Keratinocyte (primary cell): Measurements from ENCODE around the gene BCAS3. TPM values are rescaled to one million over a fixed set of nuclear protein-coding genes. Genes with fewer than 3 reads are reported as not detected.

Experiments
- DNase-seq: peaks from one replicate; pipeline ENCODE4 v3.0.0-alpha.2; 2011; ENCODE audit warnings: low read depth, missing footprints, low spot score
- FAIRE-seq: peaks from 2 replicates; lab custom pipeline; 2011; peaks lifted over from hg19 to GRCh38; lab: Jason Lieb, UNC
- H2AFZ ChIP-seq: 2 replicates; pipeline ENCODE4 v1.6.0; 2012; ENCODE audit warnings: low read length, control low read depth, inconsistent platforms; ENCODE audit not compliant: control insufficient read depth
- H3K27ac ChIP-seq: 2 replicates; pipeline ENCODE4 v1.5.1; 2011; ENCODE audit warnings: low read length; ENCODE audit not compliant: control insufficient read depth, insufficient read depth
- H3K27me3 ChIP-seq: 3 replicates; pipeline ENCODE4 v1.6.0; 2011; ENCODE audit warnings: low read length; ENCODE audit not compliant: control insufficient read depth, insufficient read depth; ENCODE audit errors: extremely low read depth
- H3K36me3 ChIP-seq, 2 experiments: 2 replicates in 1 of 2; 3 replicates in 1 of 2; pipeline ENCODE4 v1.5.1; 2011; ENCODE audit warnings: low read length in 2 of 2, mild to moderate bottlenecking in 1 of 2; ENCODE audit not compliant: control insufficient read depth in 2 of 2, insufficient read depth in 2 of 2; ENCODE audit errors: extremely low read depth in 1 of 2
- H3K4me1 ChIP-seq: 3 replicates; pipeline ENCODE4 v1.5.1; 2011; ENCODE audit warnings: low read length; ENCODE audit not compliant: control insufficient read depth, insufficient read depth; ENCODE audit errors: extremely low read depth
- H3K4me2 ChIP-seq: 3 replicates; pipeline ENCODE4 v1.6.0; 2011; ENCODE audit warnings: low read depth, low read length; ENCODE audit not compliant: control insufficient read depth, insufficient read depth; ENCODE audit errors: extremely low read depth
- H3K4me3 ChIP-seq, 3 experiments: fragments of 200-600 bp in 1 of 3; sonication (generic) in 1 of 3; 2 replicates in 2 of 3; 3 replicates in 1 of 3; pipeline ENCODE4 v1.5.1; 2011 to 2016; ENCODE audit warnings: low read length in 3 of 3, mild to moderate bottlenecking in 3 of 3, control low read depth in 2 of 3, inconsistent platforms in 1 of 3, low read depth in 1 of 3, mixed read lengths in 1 of 3, mixed run types in 1 of 3, moderate library complexity in 1 of 3; ENCODE audit not compliant: control insufficient read depth in 2 of 3, insufficient read depth in 2 of 3; ENCODE audit errors: extremely low read depth in 1 of 3
- H3K79me2 ChIP-seq: 2 replicates; pipeline ENCODE4 v1.6.0; 2012; ENCODE audit warnings: low read length; ENCODE audit not compliant: control insufficient read depth, insufficient read depth
- H3K9ac ChIP-seq: 3 replicates; pipeline ENCODE4 v1.6.0; 2011; ENCODE audit warnings: low read length; ENCODE audit not compliant: control insufficient read depth, insufficient read depth; ENCODE audit errors: extremely low read depth
- H3K9me1 ChIP-seq: 3 replicates; pipeline ENCODE4 v1.6.0; 2011; ENCODE audit warnings: low read length; ENCODE audit not compliant: control insufficient read depth, insufficient read depth; ENCODE audit errors: extremely low read depth
- H3K9me3 ChIP-seq: 2 replicates; pipeline ENCODE4 v1.5.1; 2012; ENCODE audit warnings: low read depth, low read length; ENCODE audit not compliant: control insufficient read depth
- H4K20me1 ChIP-seq: 3 replicates; pipeline ENCODE4 v1.6.0; 2011; ENCODE audit warnings: low read length; ENCODE audit not compliant: control insufficient read depth, insufficient read depth; ENCODE audit errors: extremely low read depth
- EZH2 ChIP-seq: IDR thresholded peaks from one replicate; pipeline ENCODE4 v1.6.1; 2012; ENCODE audit warnings: inconsistent platforms, mild to moderate bottlenecking, low read length, moderate library complexity
- dilution Hi-C: fragments of 300-500 bp; cut with MboI; formaldehyde crosslinking; loops from one replicate; pipeline ENCODE4 v1.7.0; 2020; ENCODE audit warnings: low sequenced_read_pairs; ENCODE audit not compliant: extremely low pct_ligation_motif_present
- polyA plus RNA-seq, 5 experiments: library from polyadenylated mRNA; depleted of rRNA in 3 of 5; stranded (reverse) in 3 of 5; stranded (forward) in 1 of 5; unstranded in 1 of 5; fragments of >200 nt; gene quantifications; 1 replicate in 1 of 5; 2 replicates in 3 of 5; 3 replicates in 1 of 5; pipeline versions ENCODE4 v1.2.1 to v1.2.3, GENCODE V29; 2011 to 2012; ENCODE audit warnings: missing spikeins in 2 of 5, low read depth in 1 of 5, low replicate concordance in 1 of 5
- TF ChIP-seq, protein P1 (sequence below), 3 experiments: IDR thresholded peaks in 1 of 3; conservative IDR thresholded peaks in 1 of 3; optimal IDR thresholded peaks in 1 of 3; 2 replicates in 2 of 3; 3 replicates in 1 of 3; pipeline versions ENCODE3 to v1.5.1; 2011; ENCODE audit warnings: low read length in 3 of 3, mild to moderate bottlenecking in 3 of 3, moderate library complexity in 2 of 3, control low read depth in 1 of 3, inconsistent platforms in 1 of 3; ENCODE audit not compliant: insufficient read depth in 2 of 3; ENCODE audit errors: extremely low read depth in 1 of 3

Gene BCAS3
- polyA plus RNA-seq, 1 donor (not counting 4 experiments of a cell fraction or from before 2014, with no cell fraction given), result 11.8 TPM

DNA sequence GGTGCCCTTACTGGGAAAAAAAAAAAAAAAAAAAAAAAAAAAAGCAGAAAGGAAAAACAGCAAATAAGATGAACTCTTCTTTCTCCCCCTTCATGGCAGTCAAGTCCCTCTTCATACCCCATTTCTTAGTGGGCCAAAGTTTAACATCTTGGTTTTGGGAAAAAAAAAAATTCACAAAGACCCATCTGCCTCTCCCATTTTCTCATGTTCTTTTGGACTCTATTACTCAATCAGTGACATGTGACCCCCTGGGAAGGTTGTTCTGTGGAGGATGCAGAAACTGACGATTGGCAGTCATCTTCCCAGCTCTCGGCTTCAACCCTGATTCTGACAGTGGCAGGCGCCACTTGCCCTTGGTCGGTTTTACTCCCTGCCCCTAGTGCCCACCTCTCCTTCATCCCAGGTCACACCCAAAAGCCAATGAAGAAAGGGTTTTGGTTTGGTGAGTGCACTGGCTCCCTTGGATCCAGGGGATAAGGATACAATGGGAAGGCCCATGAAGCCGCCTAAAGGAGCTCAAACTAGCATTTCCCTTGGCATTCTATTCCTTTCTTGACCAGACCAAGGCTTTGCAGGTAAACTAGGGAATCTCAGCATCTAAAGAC, 661.3 kb downstream of the BCAS3 start:
- Histone ChIP-seq H3K27me3 (no peaks in the 10 kb centered on the region), H2AFZ (no peak overlapping the region), H4K20me1 (no peaks in the 10 kb centered on the region), H3K27ac (no peak overlapping the region), H3K9ac (no peak overlapping the region), H3K36me3 (no peaks in the 10 kb centered on the region), H3K4me3 (no peak overlapping the region), H3K79me2 (no peaks in the 10 kb centered on the region), H3K9me3 (no peaks in the 10 kb centered on the region), H3K4me2 (no peak overlapping the region), H3K9me1 (no peaks in the 10 kb centered on the region), H3K4me1 (no peaks in the 10 kb centered on the region)
- dilution Hi-C loops, result no loop called here
- DNase-seq (no peak), FAIRE-seq (no peak)
- TF ChIP-seq, protein P1, sequence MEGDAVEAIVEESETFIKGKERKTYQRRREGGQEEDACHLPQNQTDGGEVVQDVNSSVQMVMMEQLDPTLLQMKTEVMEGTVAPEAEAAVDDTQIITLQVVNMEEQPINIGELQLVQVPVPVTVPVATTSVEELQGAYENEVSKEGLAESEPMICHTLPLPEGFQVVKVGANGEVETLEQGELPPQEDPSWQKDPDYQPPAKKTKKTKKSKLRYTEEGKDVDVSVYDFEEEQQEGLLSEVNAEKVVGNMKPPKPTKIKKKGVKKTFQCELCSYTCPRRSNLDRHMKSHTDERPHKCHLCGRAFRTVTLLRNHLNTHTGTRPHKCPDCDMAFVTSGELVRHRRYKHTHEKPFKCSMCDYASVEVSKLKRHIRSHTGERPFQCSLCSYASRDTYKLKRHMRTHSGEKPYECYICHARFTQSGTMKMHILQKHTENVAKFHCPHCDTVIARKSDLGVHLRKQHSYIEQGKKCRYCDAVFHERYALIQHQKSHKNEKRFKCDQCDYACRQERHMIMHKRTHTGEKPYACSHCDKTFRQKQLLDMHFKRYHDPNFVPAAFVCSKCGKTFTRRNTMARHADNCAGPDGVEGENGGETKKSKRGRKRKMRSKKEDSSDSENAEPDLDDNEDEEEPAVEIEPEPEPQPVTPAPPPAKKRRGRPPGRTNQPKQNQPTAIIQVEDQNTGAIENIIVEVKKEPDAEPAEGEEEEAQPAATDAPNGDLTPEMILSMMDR (optimal IDR thresholded peaks at IDR 0.05 in 1 of 3, IDR thresholded peaks at IDR 0.05 in 1 of 3, conservative IDR thresholded peaks at IDR 0.05 in 1 of 3; ENCODE audit: extremely low read depth in 1 of 3, insufficient read depth in 2 of 3, low read length in 3 of 3), result no peak
- no peak for TF ChIP-seq EZH2

DNA sequence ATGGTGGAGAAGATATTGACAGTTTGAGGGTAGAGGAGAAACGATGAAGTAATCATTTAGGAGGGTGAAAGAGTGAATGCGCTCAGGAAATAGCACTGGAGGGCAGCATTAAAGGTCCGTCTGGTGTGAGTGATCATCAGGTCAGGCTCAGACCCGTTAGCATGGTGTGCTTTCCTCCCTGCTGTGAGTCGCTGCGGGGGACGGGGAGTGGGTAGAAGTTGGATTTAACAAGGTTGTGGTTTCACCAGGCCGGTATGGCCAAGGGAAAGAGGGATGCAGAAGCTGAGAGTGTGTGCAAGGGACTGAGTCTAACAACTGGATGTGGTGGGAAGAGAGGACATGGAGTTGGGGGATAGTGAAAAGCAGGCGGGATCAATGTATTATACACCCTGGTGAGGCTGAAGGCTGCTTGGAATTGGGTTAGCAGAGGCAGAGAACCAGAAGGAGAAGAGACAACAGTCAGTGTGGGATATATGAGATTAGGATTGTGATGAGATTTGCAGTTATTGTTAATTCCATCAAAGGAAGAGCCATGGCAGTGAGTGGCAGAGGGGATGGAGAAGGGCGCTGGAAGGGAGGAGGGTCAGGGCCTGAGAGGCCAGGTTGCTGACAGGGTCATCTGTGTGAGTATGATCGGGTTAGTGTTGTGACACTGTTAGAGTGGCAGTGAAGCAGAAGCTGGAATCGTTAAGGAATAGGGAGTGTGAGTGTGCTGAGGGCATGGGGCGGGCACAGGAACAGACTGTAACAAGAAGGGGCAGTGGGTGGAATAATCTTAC, 663.0 kb downstream of the BCAS3 start:
- no peaks in the 10 kb centered on the region for H3K9me3 ChIP-seq
- no peaks in the 10 kb centered on the region for H3K79me2 ChIP-seq

More for the DNA sequence above, 663.0 kb downstream of the BCAS3 start:
- Histone ChIP-seq H3K9ac (no peak overlapping the region), H3K4me2 (no peak overlapping the region), H3K27ac (no peak overlapping the region), H3K36me3 (no peaks in the 10 kb centered on the region), H3K9me1 (no peaks in the 10 kb centered on the region), H2AFZ (no peak overlapping the region), H4K20me1 (no peaks in the 10 kb centered on the region), H3K27me3 (no peaks in the 10 kb centered on the region), H3K4me1 (no peaks in the 10 kb centered on the region), H3K4me3 (no peak overlapping the region)
- TF ChIP-seq EZH2, result no peak
- TF ChIP-seq, protein P1 (optimal IDR thresholded peaks at IDR 0.05 in 1 of 3, IDR thresholded peaks at IDR 0.05 in 1 of 3, conservative IDR thresholded peaks at IDR 0.05 in 1 of 3; ENCODE audit: extremely low read depth in 1 of 3, insufficient read depth in 2 of 3, low read length in 3 of 3), result no peak
- no peak for DNase-seq
- dilution Hi-C loops, result no loop called here
- FAIRE-seq, result no peak
